ENCODE measurements around the gene CLPTM1L.

CLPTM1L gene

GRCh38 chr5:1344975-1345838 lies at the start of gene CLPTM1L:
Gene CLPTM1L (minus strand): TSS chr5:1345099. CDS start chr5:1344841, 258 bp downstream.
- no peak for DNase-seq

- no peak for DNase-seq
These were observed 48.9 kb upstream of the CLPTM1L start for GRCh38 chr5:1393571-1394501.

GRCh38 chr5:1392801-1393565 lies 48.1 kb upstream of the CLPTM1L start:
- DNase-seq = no peak

DNA sequence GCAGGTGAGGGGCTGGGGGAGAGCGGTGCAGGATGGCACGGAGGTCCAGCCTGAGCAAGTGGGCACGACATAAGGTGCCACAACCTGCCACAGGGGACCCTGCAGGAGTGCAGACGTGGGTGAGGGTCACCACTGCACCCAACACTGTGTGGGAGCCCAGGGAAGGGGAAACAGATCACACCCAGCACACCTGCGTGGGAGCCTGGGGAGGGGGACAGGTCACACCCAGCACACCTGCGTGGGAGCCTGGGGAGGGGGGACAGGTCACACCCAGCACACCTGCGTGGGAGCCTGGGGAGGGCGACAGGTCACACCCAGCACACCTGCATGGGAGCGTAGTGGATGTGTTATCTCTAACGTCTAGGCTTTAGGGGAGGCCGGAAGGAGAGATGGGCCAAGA lies 47.4 kb upstream of the CLPTM1L start:
- DNase-seq = no peak

DNA sequence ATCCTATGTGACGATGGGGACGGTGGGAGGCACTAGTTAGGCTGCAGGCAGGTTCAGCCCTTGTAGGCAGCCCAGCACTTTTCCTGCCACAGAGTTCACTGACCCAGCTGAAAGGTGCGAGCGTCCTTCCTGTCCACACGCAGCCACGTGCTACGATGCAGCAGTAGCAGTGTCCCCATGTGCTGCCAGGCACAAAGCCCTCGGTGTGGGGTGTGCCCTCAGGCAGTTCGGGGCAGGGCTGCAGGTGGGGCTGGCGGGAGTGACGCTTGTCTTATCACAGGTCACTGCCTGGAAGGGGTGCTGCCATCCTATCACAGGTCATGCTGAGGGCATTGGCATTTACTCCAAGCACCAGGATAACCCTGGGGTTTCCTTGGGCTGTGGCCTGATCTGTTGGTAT lies 46.8 kb upstream of the CLPTM1L start:
- no peak for DNase-seq

GRCh38 chr5:1390861-1391600 lies 46.1 kb upstream of the CLPTM1L start:
- DNase-seq = no peak

DNA sequence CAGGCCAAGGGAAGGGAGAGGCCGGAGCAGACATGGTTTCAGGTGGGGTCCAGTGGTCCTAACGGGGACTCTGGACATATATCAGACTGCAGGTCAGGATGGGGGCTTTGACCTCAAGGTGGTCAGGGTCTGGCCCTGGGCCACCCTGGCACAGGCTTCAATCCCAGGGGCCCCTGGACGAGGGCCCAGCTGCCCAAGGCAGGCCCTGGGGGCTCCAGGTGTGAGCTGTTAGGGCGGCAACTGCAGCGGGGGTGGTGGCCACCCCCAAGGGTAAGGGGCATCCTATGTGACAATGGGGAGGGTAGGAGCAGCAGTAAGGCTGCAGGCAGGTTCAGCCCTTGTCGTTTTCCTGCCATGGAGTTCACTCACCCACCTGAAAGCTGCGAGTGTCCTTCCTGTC lies 45.4 kb upstream of the CLPTM1L start:
- DNase-seq = no peak

DNA sequence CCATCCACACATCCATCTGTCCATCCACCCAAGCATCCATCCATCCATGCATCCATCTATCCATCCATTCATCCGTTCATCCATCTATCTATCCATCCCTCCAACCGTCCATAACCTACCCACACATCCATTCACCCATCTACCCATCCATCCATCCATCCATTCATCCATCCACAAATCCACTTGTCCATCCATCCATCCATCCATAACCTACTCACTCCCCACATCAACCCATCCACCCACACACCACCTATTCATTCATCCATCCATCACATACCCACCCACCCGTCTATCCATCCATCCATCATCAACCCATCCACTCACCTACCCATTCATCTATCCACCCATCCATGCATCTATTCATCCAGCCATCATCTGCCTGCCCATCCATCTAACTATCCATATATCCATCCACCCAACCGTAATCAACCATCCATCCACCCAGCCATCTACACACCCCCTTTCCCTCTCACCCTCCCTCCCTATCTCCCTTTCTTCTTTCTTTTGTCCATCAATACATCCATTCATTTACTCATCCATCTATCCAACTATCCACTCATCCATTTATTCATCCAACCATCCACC lies 43.6 kb upstream of the CLPTM1L start:
- no peak for DNase-seq

DNA sequence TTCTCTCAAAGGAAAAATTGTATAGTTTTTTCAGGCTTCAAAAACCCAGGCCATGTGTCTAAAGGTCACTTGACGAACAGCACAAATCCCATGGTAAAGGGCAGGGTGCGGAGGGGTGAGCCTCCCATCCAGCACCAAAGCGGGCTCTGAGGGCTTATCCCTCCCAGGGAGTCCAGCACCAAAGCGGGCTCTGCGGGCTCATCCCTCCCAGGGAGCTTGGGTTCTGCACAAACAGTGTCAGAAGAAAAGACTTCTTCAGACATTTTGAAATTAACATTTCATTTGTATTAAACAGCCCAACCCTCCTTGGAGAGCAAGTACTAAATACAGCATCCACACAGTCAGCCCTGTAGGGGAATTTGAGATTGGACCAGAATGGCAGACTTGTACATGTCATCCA lies 43.0 kb upstream of the CLPTM1L start:
- no peak for DNase-seq

DNA sequence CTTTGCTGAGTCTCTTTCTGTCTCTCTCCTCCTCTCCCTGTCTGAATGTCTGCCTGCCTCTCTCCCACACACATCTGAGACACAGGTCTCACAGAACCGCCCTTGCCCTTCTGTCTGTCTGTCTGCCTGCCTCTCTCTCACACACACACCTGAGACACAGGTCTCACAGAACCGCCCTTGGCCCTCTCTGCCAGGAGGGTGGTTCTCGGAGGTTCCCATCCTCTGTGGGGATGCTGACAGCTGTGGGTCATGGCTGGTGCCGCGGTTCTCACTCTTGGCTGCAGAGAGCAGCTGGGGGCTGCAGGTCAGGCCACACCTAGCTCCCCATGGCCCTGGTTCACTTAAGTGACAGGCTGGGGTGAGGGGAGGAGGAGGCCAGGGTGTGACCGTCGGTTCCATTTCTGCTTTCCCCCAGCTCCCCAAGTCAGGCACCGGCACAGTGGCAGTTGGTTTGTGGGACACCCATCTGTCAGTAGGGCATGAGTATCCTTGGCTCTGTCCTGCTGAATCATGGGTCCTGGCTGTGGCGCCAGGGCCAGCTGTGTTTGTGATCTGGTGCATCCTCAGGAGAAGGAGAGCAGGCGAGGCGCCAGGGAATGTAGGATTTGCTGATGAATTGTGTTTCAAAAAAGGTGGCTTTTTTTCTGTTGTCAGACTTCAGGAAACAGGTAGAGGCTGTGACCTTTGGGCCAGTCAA lies 42.3 kb upstream of the CLPTM1L start:
- DNase-seq = no peak

DNA sequence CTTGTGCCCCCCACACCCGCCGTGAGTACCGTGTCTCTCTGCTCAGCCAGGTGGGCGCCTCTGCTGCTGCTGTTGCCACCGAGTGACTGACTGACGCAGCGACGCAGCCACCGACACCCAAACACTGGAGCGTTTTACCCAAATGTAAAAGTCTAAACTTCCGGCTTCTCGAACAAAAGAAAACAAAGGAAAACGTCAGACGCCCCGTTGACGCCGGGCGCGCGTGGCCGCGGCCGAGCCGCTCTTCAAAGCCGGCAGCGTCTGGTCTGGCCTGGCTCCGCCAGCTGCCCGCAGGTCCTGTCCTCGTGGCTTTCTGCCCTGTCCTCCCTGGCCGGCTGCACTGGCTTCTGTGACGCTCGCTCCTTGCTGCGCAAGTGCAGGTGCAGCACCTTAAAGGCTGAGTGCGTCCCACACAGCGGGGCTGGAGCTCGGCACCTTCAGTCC lies 41.4 kb upstream of the CLPTM1L start:
- DNase-seq = no peak

DNA sequence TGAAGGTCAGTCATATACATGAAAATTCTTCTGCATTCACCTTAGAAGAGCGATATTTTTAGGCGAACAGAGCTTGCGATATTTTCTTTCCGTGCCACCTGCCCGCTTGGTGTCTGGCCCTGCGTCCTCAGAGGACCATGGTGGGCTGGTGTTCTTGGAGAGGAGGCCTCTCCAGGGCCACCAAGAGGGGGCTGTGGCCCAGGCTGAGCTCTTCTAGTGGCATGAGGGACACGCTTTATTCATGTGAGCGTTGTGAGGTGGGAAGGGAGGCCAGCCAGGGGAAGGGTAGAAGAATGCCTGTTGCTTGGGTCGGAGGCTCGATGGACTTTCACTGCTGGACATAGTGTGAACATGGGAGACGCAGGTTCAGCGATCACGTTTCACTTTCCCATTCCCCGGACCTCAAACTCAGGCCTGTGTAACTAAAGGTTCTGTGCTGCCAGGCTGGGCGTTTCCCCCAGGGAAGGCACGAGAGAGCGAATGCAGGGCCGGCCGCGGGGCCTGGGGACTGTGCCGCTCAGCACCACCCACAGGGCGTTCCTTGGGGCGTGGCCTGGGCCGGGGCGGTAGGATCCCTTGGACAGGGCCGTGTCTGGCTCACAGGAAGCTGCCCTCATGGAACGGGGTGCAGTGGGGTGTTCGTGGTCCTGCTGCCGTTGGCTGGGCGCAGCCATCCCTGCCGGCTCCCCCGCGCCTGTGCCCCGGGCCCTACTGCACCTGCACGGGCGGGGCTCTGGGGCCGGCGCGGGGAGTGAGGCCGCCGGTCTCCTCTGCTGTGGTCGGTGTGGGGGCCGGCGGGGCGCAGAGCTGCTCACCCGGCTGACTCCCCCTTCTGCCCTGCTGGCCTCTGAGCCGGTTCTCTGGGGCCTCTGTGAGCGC lies 40.7 kb upstream of the CLPTM1L start:
- DNase-seq = no peak

- no peak for DNase-seq
These were observed 39.6 kb upstream of the CLPTM1L start for GRCh38 chr5:1384521-1384920.

GRCh38 chr5:1383886-1384401 lies 39.0 kb upstream of the CLPTM1L start:
- no peak for DNase-seq

- no peak for DNase-seq
These were observed 38.4 kb upstream of the CLPTM1L start for GRCh38 chr5:1383344-1383743.

DNA sequence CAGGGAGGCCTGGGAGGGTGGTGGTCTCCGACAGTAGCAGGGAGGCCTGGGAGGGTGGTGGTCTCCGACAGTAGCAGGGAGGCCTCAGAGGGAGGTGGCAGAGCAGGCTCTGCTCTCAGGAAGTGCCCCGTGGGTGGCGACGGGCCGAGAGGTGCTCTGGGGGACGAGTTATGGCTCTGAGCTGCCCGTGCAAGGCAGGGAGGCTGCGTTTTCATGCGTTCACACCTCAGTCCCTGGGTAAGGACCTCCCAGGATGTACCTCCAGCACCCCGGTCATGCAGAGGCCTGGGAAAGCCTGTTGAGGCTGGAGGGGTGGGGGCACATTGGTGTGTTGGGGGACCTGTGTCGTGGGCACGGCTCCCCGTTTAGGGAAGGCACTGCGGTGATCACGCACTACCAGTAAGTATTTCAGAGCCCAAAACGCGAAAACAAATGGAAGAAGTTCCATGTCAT lies 37.4 kb upstream of the CLPTM1L start:
- DNase-seq = no peak

DNA sequence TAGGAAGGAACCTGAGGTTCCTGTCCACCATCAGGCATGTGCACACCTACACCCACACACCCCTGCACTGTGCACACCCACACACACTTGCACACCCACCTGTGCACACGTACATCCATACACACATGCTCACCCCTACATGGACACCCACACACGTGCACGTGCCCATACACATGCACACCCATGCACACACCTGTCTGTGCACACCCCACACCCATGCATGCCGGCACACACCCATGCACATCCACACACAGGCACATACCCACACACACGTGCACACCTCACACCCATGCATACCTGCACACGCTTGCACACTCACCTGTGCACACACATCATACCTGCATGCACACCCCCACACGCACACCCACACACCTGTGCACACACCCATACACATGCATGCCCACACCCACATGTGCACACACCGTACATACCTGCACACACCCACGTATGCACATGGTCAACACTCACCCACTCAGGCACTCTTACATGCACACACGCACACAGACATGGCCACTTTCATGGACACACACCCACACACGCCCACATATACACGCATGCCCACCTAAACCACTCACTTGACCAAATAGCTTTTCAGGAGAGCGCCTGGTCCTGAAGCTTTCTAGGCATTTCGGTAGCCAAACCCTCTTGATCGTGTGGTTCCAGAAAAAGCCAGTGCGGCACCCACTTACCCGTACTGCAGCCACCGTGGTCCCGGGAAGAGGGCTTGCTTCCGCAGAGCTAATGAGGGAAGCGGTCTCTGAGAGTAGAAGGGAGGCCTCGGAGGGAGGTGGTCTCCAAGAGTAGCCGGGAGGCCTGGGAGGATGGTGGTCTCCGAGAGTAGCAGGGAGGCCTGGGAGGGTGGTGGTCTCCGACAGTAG lies 36.7 kb upstream of the CLPTM1L start:
- DNase-seq = no peak

DNA sequence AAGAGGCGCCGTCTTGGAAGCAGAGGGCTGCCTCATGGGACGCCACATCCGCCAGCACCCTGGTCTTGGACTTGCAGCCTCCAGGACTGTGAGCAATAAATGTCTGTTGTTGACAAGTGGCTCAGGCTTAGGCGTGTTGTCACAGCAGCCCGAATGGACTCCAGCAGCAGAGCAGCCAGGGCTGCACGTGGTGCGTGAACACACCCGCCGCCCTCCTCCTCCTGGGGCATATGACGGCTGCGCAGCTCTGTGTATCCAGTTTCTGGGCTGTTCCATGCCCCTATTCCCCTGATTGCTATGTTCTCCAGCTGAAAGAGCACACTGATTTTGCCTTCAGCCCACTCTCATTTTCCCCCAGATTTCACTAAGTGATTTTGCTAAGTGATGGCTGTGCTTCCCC lies 36.0 kb upstream of the CLPTM1L start:
- no peak for DNase-seq

Measured in SIG-M5 (cell line).